ENCODE results near the gene SAMD4A.

GRCh38 chr14:54633076-54633475 is 66.1 kb downstream of the SAMD4A start:
- TF ChIP-seq, protein P1, sequence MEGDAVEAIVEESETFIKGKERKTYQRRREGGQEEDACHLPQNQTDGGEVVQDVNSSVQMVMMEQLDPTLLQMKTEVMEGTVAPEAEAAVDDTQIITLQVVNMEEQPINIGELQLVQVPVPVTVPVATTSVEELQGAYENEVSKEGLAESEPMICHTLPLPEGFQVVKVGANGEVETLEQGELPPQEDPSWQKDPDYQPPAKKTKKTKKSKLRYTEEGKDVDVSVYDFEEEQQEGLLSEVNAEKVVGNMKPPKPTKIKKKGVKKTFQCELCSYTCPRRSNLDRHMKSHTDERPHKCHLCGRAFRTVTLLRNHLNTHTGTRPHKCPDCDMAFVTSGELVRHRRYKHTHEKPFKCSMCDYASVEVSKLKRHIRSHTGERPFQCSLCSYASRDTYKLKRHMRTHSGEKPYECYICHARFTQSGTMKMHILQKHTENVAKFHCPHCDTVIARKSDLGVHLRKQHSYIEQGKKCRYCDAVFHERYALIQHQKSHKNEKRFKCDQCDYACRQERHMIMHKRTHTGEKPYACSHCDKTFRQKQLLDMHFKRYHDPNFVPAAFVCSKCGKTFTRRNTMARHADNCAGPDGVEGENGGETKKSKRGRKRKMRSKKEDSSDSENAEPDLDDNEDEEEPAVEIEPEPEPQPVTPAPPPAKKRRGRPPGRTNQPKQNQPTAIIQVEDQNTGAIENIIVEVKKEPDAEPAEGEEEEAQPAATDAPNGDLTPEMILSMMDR (IDR thresholded peaks at IDR 0.05), result no peak
- no peak for TF ChIP-seq POLR2A (IDR thresholded peaks at IDR 0.05)
- no peak for TF ChIP-seq EP300 (IDR thresholded peaks at IDR 0.05)

Measured in tibial nerve (tissue), 4 donors.